Transverse colon (tissue), 4 donors: Measurements from ENCODE around the gene GNG12. TPM values are rescaled to one million over a fixed set of nuclear protein-coding genes. Genes with fewer than 3 reads are reported as not detected.

Experiments
- DNase-seq: peaks from one replicate; pipeline ENCODE4 v3.0.0-alpha.2; 2019
- H3K27ac ChIP-seq, 4 donors: fragments of 200-600 bp; sonication (generic); 2 replicates each; pipeline ENCODE4 v1.5.1; 2016 to 2018; ENCODE audit warnings: inconsistent platforms in 4 of 4
- H3K27me3 ChIP-seq: fragments of 200-600 bp; sonication (generic); 2 replicates; pipeline ENCODE4 v1.5.1; 2017; ENCODE audit warnings: inconsistent platforms
- H3K36me3 ChIP-seq, 4 donors: fragments of 200-600 bp; sonication (generic); 2 replicates each; pipeline ENCODE4 v1.5.1; 2017 to 2019; ENCODE audit warnings: inconsistent platforms in 4 of 4
- H3K4me1 ChIP-seq, 4 donors: fragments of 200-600 bp; sonication (generic); 2 replicates each; pipeline ENCODE4 v1.5.1; 2017 to 2020; ENCODE audit warnings: inconsistent platforms in 4 of 4
- H3K4me3 ChIP-seq, 4 donors: fragments of 200-600 bp; sonication (generic); 1 replicate in 1 of 4; 2 replicates in 3 of 4; pipeline versions ENCODE4 v1.5.1 to v1.6.1; 2017 to 2019; ENCODE audit warnings: inconsistent platforms in 4 of 4
- H3K9me3 ChIP-seq, 2 donors: fragments of 200-600 bp; sonication (generic); 2 replicates each; pipeline ENCODE4 v1.5.1; 2017 to 2019; ENCODE audit warnings: inconsistent platforms in 2 of 2
- EP300 ChIP-seq: sonication (generic); formaldehyde crosslinking; IDR thresholded peaks from one replicate; pipeline ENCODE4 v1.6.1; 2017; ENCODE audit warnings: antibody characterized with exemption, low read depth
- POLR2A ChIP-seq: fragments of 450-650 bp; IDR thresholded peaks from one replicate; pipeline ENCODE4 v1.6.1; 2016; ENCODE audit warnings: antibody characterized with exemption, mild to moderate bottlenecking, moderate library complexity
- POLR2AphosphoS5 ChIP-seq, 3 donors: sonication (generic); formaldehyde crosslinking; IDR thresholded peaks; one replicate each; pipeline ENCODE4 v1.6.1; 2016; ENCODE audit warnings: antibody characterized with exemption in 3 of 3
- WGBS, 2 donors: methylation state at CpG; one replicate each; pipeline ENCODE4 v1.1.5; 2018; ENCODE audit warnings: low coverage in 1 of 2; 5-methylcytosine and 5-hydroxymethylcytosine counted together
- in situ Hi-C, 4 donors: fragments of 200-750 bp; cut with MboI; loops; one replicate each; pipeline versions ENCODE4 v1.15.0 to v1.15.1; 2017; ENCODE audit warnings: low sequenced_read_pairs in 3 of 4, low pct_ligation_motif_present in 1 of 4, low pct_unique_long_range_greater_than_20kb in 1 of 4
- intact Hi-C: fragments of 100-400 bp; cut with DNase I; formaldehyde crosslinking; loops from one replicate; pipeline ENCODE4 v1.15.1; 2023; ENCODE audit warnings: low total_unique reads
- total RNA-seq, 4 donors: library from RNA; depleted of rRNA; stranded (reverse); fragments of >200 nt; gene quantifications; one replicate each; pipeline ENCODE4 v1.1.0, GENCODE V29; 2016
- TF ChIP-seq, protein P1 (sequence below), 5 experiments: fragments of 200-600 bp in 3 of 5; fragments of 450-650 bp in 2 of 5; sonication (generic) in 3 of 5; IDR thresholded peaks; 1 replicate in 2 of 5; 2 replicates in 3 of 5; pipeline ENCODE4 v1.5.1; 2016 to 2017; ENCODE audit warnings: antibody characterized with exemption in 5 of 5, inconsistent platforms in 3 of 5, mild to moderate bottlenecking in 2 of 5, moderate library complexity in 1 of 5

Gene GNG12
- total RNA-seq, 4 donors from 2014 or later: 19.1 to 180 (median 112) TPM

DNA sequence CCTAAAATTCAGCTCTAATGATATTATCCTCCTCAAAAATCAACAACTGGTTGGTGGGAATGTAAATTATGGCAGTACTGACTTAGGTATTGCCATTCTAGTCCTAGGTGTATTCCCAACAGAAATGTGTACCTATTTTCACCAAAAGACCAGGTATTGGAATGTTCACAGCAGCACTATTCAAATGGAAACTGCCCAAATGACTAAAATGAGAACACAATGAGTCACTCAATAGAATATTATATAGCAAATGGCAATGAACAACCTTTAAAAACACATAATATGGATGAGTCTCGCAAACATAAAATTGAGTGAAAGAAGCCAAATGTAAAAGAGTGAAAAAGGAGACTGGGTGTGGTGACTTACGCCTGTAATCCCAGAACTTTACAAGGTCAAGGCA, 103.4 kb downstream of the GNG12 start:
- peaks cover 0 to 38% (median 0%) of the 10 kb centered on the region in 4 donors for H3K4me1 ChIP-seq
- no peaks in the 10 kb centered on the region for H3K36me3 ChIP-seq
- TF ChIP-seq POLR2AphosphoS5 (IDR thresholded peaks at IDR 0.05) (no peak), POLR2A (no peak), EP300 (no peak)
- TF ChIP-seq, protein P1, sequence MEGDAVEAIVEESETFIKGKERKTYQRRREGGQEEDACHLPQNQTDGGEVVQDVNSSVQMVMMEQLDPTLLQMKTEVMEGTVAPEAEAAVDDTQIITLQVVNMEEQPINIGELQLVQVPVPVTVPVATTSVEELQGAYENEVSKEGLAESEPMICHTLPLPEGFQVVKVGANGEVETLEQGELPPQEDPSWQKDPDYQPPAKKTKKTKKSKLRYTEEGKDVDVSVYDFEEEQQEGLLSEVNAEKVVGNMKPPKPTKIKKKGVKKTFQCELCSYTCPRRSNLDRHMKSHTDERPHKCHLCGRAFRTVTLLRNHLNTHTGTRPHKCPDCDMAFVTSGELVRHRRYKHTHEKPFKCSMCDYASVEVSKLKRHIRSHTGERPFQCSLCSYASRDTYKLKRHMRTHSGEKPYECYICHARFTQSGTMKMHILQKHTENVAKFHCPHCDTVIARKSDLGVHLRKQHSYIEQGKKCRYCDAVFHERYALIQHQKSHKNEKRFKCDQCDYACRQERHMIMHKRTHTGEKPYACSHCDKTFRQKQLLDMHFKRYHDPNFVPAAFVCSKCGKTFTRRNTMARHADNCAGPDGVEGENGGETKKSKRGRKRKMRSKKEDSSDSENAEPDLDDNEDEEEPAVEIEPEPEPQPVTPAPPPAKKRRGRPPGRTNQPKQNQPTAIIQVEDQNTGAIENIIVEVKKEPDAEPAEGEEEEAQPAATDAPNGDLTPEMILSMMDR (IDR thresholded peaks at IDR 0.05): no peak
- in situ Hi-C loops (loop anchor here in 1 of 4 donors (10.0 kb wide), 1 partner anchor 45 kb away; the partner anchor contains the start of gene GADD45A), intact Hi-C loops (no loop called here)
- WGBS, 2 donors: 77 to 83% methylated on average over 2 of the region's 2 CpGs
- DNase-seq: no peak
- no peak overlapping the region for H3K27ac ChIP-seq
- no peaks in the 10 kb centered on the region for H3K9me3 ChIP-seq
- H3K27me3 ChIP-seq: no peaks in the 10 kb centered on the region
- no peak overlapping the region for H3K4me3 ChIP-seq

DNA sequence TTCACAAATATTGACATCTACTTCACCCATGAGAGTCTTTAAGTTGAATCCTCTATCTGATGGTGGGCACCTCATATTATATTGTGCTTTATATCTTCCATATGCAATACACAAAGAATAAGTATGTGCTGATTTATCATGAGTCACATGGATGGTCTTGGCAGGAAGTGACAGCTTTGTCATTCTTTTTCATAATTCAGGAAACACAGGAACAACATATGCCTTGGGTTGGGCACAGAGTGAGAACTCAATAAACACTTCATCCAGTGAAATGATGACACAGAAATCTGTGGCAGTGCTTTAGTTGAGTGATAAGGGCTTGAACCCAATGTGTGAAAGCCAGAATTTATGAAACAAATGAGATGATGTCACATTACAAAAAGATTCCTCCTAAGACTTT, 107.0 kb downstream of the GNG12 start:
- Histone ChIP-seq H3K4me3 (no peak overlapping the region), H3K36me3 (no peaks in the 10 kb centered on the region), H3K9me3 (no peaks in the 10 kb centered on the region), H3K27me3 (no peaks in the 10 kb centered on the region), H3K27ac (no peak overlapping the region), H3K4me1 (peaks cover 0 to 40% (median 0%) of the 10 kb centered on the region in 4 donors)
- no peak for DNase-seq
- in situ Hi-C loops (no loop called here), intact Hi-C loops (no loop called here)
- TF ChIP-seq POLR2AphosphoS5 (IDR thresholded peaks at IDR 0.05): no peak

DNA sequence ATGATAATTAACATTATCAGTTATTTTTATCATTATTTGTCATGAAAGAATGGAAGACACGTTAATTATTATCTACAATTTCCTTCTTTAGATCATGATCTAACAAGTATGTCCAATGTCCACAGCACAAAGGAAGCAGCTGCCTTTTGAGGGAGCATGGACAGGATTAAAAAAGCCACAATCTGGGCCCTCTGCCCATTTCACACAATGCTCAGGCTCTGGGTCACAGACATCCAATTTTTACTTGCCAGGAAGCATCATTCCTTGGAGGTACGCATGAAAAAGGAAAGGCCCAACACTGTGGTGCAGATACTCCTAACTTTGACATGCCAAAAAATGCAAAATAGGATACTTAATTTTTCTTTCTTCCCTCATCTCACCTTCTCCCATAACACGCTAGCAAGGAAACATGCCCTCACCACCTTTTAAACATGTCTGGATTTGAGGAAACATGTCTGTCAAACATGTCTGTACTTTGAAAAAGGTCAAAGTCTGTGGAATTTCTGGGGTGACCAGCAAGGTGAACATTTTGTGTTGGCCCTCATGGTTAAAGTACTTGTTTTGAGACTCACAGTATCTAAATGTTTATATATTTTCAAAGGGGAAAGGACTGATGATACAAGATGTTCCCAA, 108.2 kb downstream of the GNG12 start:
- 28 to 58% methylated on average over 3 of the region's 3 CpGs for WGBS, 2 donors
- H3K27ac ChIP-seq: peak overlapping the region in 2 of 4 donors; percentile 24 to 27
- DNase-seq: no peak
- TF ChIP-seq POLR2AphosphoS5 (IDR thresholded peaks at IDR 0.05) (no peak), EP300 (no peak)
- H3K4me3 ChIP-seq: no peak overlapping the region
- peaks cover 0 to 45% (median 0%) of the 10 kb centered on the region in 4 donors for H3K4me1 ChIP-seq
- in situ Hi-C loops (no loop called here), intact Hi-C loops (no loop called here)
- no peaks in the 10 kb centered on the region for H3K9me3 ChIP-seq
- H3K27me3 ChIP-seq: no peaks in the 10 kb centered on the region
- H3K36me3 ChIP-seq: no peaks in the 10 kb centered on the region

DNA sequence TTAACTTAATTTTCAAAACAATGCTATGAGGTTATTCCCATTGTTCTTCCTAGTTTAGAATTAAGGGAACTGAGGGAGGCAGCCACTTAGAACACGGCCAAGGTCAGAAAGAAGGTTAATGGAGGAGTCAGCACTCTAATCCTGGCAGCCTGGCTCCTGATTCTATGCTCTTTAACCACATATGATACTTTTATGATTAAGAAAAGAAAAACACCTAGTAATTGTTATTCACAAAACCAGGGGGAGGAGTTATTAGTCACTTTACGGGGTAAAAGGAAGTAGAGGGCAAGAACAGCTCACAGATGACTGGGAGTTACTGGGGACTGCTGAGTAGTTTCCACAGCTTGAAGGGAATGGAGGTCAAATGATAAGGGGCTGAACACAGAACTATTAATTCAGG, 109.6 kb downstream of the GNG12 start:
- Histone ChIP-seq H3K4me1 (peaks cover 0 to 48% (median 0%) of the 10 kb centered on the region in 4 donors), H3K36me3 (no peaks in the 10 kb centered on the region), H3K9me3 (no peaks in the 10 kb centered on the region), H3K27ac (no peak overlapping the region), H3K4me3 (no peak overlapping the region), H3K27me3 (no peaks in the 10 kb centered on the region)
- intact Hi-C loops: no loop called here
- in situ Hi-C loops: no loop called here
- no peak for DNase-seq
- 62 to 63% methylated on average over 2 of the region's 2 CpGs for WGBS, 2 donors
- TF ChIP-seq EP300 (no peak), POLR2A (no peak), POLR2AphosphoS5 (IDR thresholded peaks at IDR 0.05) (no peak)
- TF ChIP-seq, protein P1 (IDR thresholded peaks at IDR 0.05): no peak

DNA sequence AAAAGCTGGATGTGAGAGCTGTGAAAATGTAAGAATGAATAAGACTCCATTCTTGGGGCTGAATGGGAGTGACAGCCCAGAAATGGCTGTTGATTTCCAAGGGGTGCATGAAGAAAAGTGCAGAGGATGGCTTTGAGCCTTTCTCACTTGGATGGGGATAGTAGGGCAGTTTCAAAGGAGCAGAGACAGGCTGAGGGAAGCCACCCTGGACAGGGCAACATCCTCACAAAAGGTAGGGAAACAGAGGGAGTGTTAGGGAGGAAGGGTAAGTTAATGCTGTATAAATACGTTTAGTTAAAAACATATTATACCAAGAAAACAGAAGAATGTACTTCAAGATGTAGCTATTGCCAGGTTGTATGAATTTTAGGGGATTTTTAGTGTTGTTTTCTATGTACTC, 110.1 kb downstream of the GNG12 start:
- Histone ChIP-seq H3K4me3 (no peak overlapping the region), H3K27ac (no peak overlapping the region), H3K9me3 (no peaks in the 10 kb centered on the region), H3K4me1 (peaks cover 0 to 51% (median 0%) of the 10 kb centered on the region in 4 donors), H3K36me3 (no peaks in the 10 kb centered on the region), H3K27me3 (no peaks in the 10 kb centered on the region)
- no peak for DNase-seq
- WGBS, 2 donors: 85 to 91% methylated on average over 1 of the region's 1 CpG
- TF ChIP-seq, protein P1 (IDR thresholded peaks at IDR 0.05): no peak
- TF ChIP-seq EP300: no peak
- TF ChIP-seq POLR2AphosphoS5 (IDR thresholded peaks at IDR 0.05): no peak
- no peak for TF ChIP-seq POLR2A
- intact Hi-C loops (no loop called here), in situ Hi-C loops (no loop called here)
